HG03064 (cell line): ENCODE data around the gene C10orf62.
"Not testable (repeated sequence)": the region's sequence is repeated elsewhere in the genome, so short reads cannot be mapped to it uniquely, and the experiment has no call there.

Experiments
- ATAC-seq: cut with Tn5 transposase; IDR thresholded peaks from one replicate; pipeline ENCODE4 v1.9.1; 2021; ENCODE audit warnings: low read depth; ENCODE audit not compliant: unreplicated experiment

Gene C10orf62

GRCh38 chr10:97589479-97589878 is at the start of gene C10orf62:
Gene C10orf62 (plus strand): TSS chr10:97589721. CDS start chr10:97589898, 177 bp downstream.
- no peak for ATAC-seq

- no peak for ATAC-seq
These were observed 48.6 kb upstream of the C10orf62 start for GRCh38 chr10:97540669-97541500.

- no peak for ATAC-seq
These were observed 47.1 kb upstream of the C10orf62 start for GRCh38 chr10:97542169-97543024.

- ATAC-seq = no peak
These were observed 46.4 kb upstream of the C10orf62 start for GRCh38 chr10:97543025-97543546.

GRCh38 chr10:97546456-97547270 is 42.9 kb upstream of the C10orf62 start:
- no peak for ATAC-seq

- ATAC-seq = no peak
These were observed 42.3 kb upstream of the C10orf62 start for GRCh38 chr10:97547271-97547600.

- no peak for ATAC-seq
These were observed 41.6 kb upstream of the C10orf62 start for GRCh38 chr10:97547962-97548361.

GRCh38 chr10:97548828-97549455 is 40.6 kb upstream of the C10orf62 start:
- no peak for ATAC-seq

- no peak for ATAC-seq
These were observed 39.8 kb upstream of the C10orf62 start for GRCh38 chr10:97549587-97550322.

GRCh38 chr10:97550336-97551149 is 39.0 kb upstream of the C10orf62 start:
- no peak for ATAC-seq

- ATAC-seq = no peak
These were observed 38.2 kb upstream of the C10orf62 start for GRCh38 chr10:97551271-97551670.

GRCh38 chr10:97553575-97554031 is 35.9 kb upstream of the C10orf62 start:
- ATAC-seq = no peak

- not testable (repeated sequence) for ATAC-seq
These were observed 35.2 kb upstream of the C10orf62 start for GRCh38 chr10:97554336-97554735.

GRCh38 chr10:97555541-97555940 is 34.0 kb upstream of the C10orf62 start:
- not testable (repeated sequence) for ATAC-seq

- ATAC-seq = not testable (repeated sequence)
These were observed 28.7 kb upstream of the C10orf62 start for GRCh38 chr10:97560731-97561381.

- not testable (repeated sequence) for ATAC-seq
These were observed 28.0 kb upstream of the C10orf62 start for GRCh38 chr10:97561386-97562077.

- not testable (repeated sequence) for ATAC-seq
These were observed 27.2 kb upstream of the C10orf62 start for GRCh38 chr10:97562329-97562728.
